Suppressor macrophage treated with lipopolysaccharide for 4 hours (primary cell): ENCODE results near the gene ZNF865.

Experiments used
- DNase-seq: peaks from one replicate; pipeline ENCODE4 v3.0.0-alpha.2; 2020

The ZNF865 gene

GRCh38 chr19:55609326-55609725 is 3.9 kb downstream of the ZNF865 start:
- no peak for DNase-seq

GRCh38 chr19:55611300-55611982 is 6.0 kb downstream of the ZNF865 start:
- DNase-seq, result no peak

GRCh38 chr19:55611983-55612645 is 6.7 kb downstream of the ZNF865 start:
- DNase-seq, result no peak

GRCh38 chr19:55613396-55613795 is 7.9 kb downstream of the ZNF865 start:
- DNase-seq, result no peak

GRCh38 chr19:55613930-55614710 is 8.7 kb downstream of the ZNF865 start:
- no peak for DNase-seq

GRCh38 chr19:55614711-55615542 is 9.5 kb downstream of the ZNF865 start:
- DNase-seq, result no peak

- no peak for DNase-seq
Measured at GRCh38 chr19:55615543-55616394, 10.3 kb downstream of the ZNF865 start.

- DNase-seq, result no peak
Measured at GRCh38 chr19:55616395-55616875, 11.0 kb downstream of the ZNF865 start.

- DNase-seq, result no peak
Measured at GRCh38 chr19:55617426-55617825, 12.0 kb downstream of the ZNF865 start.

- no peak for DNase-seq
Measured at GRCh38 chr19:55618426-55618825, 13.0 kb downstream of the ZNF865 start.

- peak; percentile 23 for DNase-seq
Measured at GRCh38 chr19:55619286-55619685, 13.8 kb downstream of the ZNF865 start.

- peak; percentile 52 for DNase-seq
Measured at GRCh38 chr19:55620410-55621204, 15.2 kb downstream of the ZNF865 start.

- DNase-seq, result no peak
Measured at GRCh38 chr19:55621205-55621672, 15.8 kb downstream of the ZNF865 start.

GRCh38 chr19:55621673-55622231 is 16.3 kb downstream of the ZNF865 start:
- no peak for DNase-seq

GRCh38 chr19:55622242-55622969 is 17.0 kb downstream of the ZNF865 start:
- no peak for DNase-seq

- no peak for DNase-seq
Measured at GRCh38 chr19:55623130-55623529, 17.7 kb downstream of the ZNF865 start.

GRCh38 chr19:55623561-55623960 is 18.1 kb downstream of the ZNF865 start:
- no peak for DNase-seq

- peak; percentile 98 for DNase-seq
Measured at GRCh38 chr19:55624109-55625003, 18.9 kb downstream of the ZNF865 start, which contains the start of gene ZNF784. Gene ZNF784 (minus strand): TSS chr19:55624566. CDS start chr19:55624561, 5 bp downstream.

- DNase-seq, result no peak
Measured at GRCh38 chr19:55625004-55625326, 19.5 kb downstream of the ZNF865 start.
